Measurements from ENCODE around the gene GJD3. TPM values are rescaled to one million over a fixed set of nuclear protein-coding genes. Genes with fewer than 3 reads are reported as not detected.

The GJD3 gene
- total and polyA plus RNA-seq, 8 donors = 0.55 to 1.2 TPM; not detected in 6

- DNase-seq = peak in 1 of 2 donors; percentile 67
- H3K27me3 ChIP-seq = no peaks in the 10 kb centered on the region
- 63 to 71% (median 65%) methylated on average over 6 to 7 of the region's 7 CpGs for WGBS, 5 donors
- H3K9me3 ChIP-seq = no peaks in the 10 kb centered on the region
- intact Hi-C loops (cut with DNase I; ENCODE audit: low total_unique reads) = no loop called here
- peak overlapping the region in 3 of 5 donors; percentile 93 to 98 (median 96) for H3K27ac ChIP-seq
- TF ChIP-seq CTCF (IDR thresholded peaks at IDR 0.05) = no peak
- TF ChIP-seq POLR2A (IDR thresholded peaks at IDR 0.05) = no peak
- TF ChIP-seq EP300 (IDR thresholded peaks at IDR 0.05) = no peak
- no peak for TF ChIP-seq POLR2AphosphoS5 (IDR thresholded peaks at IDR 0.05)
- peaks cover 85 to 96% (median 93%) of the 10 kb centered on the region in 4 donors for H3K4me1 ChIP-seq
- no peak overlapping the region for H3K4me3 ChIP-seq
- H3K36me3 ChIP-seq = no peaks in the 10 kb centered on the region
These were observed 50.6 kb downstream of the GJD3 start for GRCh38 chr17:40313668-40314583.

Small RNA genes lying within 50 kb of the gene (small RNA-seq; reads per million reads assigned to genes)
- 0 reads per million in 4 donors for gene RF00019
- gene RNA5SP441 = 0 reads per million in 4 donors

Other genes starting within 250 kb of the GJD3 start
- gene MSL1, start 242.8 kb downstream of the GJD3 start, total RNA-seq = 100 to 1,000 TPM in 2 of 5 donors, 10 to 100 TPM in 3; 47.1 to 322 (median 90.1) TPM
- 10 to 100 TPM; 29.3 to 63.8 (median 32.7) TPM for gene MSL1, start 242.8 kb downstream of the GJD3 start, polyA plus RNA-seq
- gene CASC3, start 224.2 kb downstream of the GJD3 start, total RNA-seq = 100 to 1,000 TPM in 2 of 5 donors, 10 to 100 TPM in 3; 41.9 to 198 (median 85.5) TPM
- gene CASC3, start 224.2 kb downstream of the GJD3 start, polyA plus RNA-seq = 10 to 100 TPM; 27.6 to 42.2 (median 37.0) TPM
- 100 to 1,000 TPM in 1 of 5 donors, 10 to 100 TPM in 3, 1 to 10 TPM in 1; 8.5 to 294 (median 29.0) TPM for gene RAPGEFL1, start 187.3 kb downstream of the GJD3 start, total RNA-seq
- 10 to 100 TPM in 2 of 3 donors, 1 to 10 TPM in 1; 5.2 to 76.8 (median 15.4) TPM for gene RAPGEFL1, start 187.3 kb downstream of the GJD3 start, polyA plus RNA-seq
- 10 to 100 TPM in 4 of 5 donors, 1 to 10 TPM in 1; 1.4 to 40.6 (median 15.4) TPM for gene WIPF2, start 145.4 kb downstream of the GJD3 start, total RNA-seq
- gene WIPF2, start 145.4 kb downstream of the GJD3 start, polyA plus RNA-seq = 10 to 100 TPM in 2 of 3 donors, 1 to 10 TPM in 1; 6.3 to 11.8 (median 11.2) TPM
- gene CDC6, start 76.9 kb downstream of the GJD3 start, total RNA-seq = 1 to 10 TPM in 4 of 5 donors, not detected in 1; 1.4 to 9.8 (median 4.5) TPM
- 1 to 10 TPM; 1.1 to 4.0 (median 3.1) TPM for gene CDC6, start 76.9 kb downstream of the GJD3 start, polyA plus RNA-seq
- 10 to 100 TPM; 14.3 to 40.8 (median 24.6) TPM for gene RARA, start 55.6 kb downstream of the GJD3 start, total RNA-seq
- gene RARA, start 55.6 kb downstream of the GJD3 start, polyA plus RNA-seq = 10 to 100 TPM; 11.2 to 20.0 (median 17.1) TPM
- 100 to 1,000 TPM in 1 of 5 donors, 10 to 100 TPM in 2, 1 to 10 TPM in 2; 8.0 to 129 (median 17.2) TPM for gene TOP2A, start 53.2 kb upstream of the GJD3 start, total RNA-seq
- 10 to 100 TPM in 1 of 3 donors, 1 to 10 TPM in 2; 1.2 to 27.3 (median 9.1) TPM for gene TOP2A, start 53.2 kb upstream of the GJD3 start, polyA plus RNA-seq
- 100 to 1,000 TPM in 4 of 5 donors, 10 to 100 TPM in 1; 71.2 to 658 (median 186) TPM for gene IGFBP4, start 78.7 kb upstream of the GJD3 start, total RNA-seq
- 100 to 1,000 TPM in 2 of 3 donors, 10 to 100 TPM in 1; 77.3 to 175 (median 138) TPM for gene IGFBP4, start 78.7 kb upstream of the GJD3 start, polyA plus RNA-seq
- 1 to 10 TPM in 1 of 5 donors, under 1 TPM in 3, not detected in 1; 0.18 to 3.5 (median 0.59) TPM for gene TNS4, start 136.9 kb upstream of the GJD3 start, total RNA-seq
- 10 to 100 TPM in 1 of 3 donors, under 1 TPM in 1, not detected in 1; 0.62 to 23.2 TPM for gene TNS4, start 136.9 kb upstream of the GJD3 start, polyA plus RNA-seq
- 1 to 10 TPM in 1 of 5 donors, not detected in 4; 3.1 TPM for gene CCR7, start 200.7 kb upstream of the GJD3 start, total RNA-seq
- gene CCR7, start 200.7 kb upstream of the GJD3 start, polyA plus RNA-seq = 1 to 10 TPM in 1 of 3 donors, under 1 TPM in 1, not detected in 1; 0.92 to 1.4 TPM